ENCODE results near the gene NOD2.

DNA sequence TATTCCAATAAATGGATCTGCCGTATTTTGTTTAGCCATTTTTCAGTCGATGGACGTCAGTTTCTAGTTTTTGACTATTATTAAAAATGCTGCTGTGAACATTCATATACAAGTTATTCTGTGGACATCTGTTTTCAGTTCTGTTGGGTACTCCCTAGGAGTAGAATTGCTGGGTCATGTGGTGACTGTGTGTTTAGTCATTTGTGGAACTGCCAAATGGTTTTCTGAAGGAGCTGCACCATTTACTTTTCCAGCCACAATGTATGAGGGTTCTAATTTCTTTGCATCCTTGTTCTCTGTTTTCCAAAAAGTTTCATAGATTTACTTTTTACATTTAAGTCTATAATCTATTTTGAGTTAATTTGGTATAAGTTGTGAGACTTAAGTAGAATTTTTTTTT lies 78.0 kb downstream of the NOD2 start:
- TF ChIP-seq, protein P1, sequence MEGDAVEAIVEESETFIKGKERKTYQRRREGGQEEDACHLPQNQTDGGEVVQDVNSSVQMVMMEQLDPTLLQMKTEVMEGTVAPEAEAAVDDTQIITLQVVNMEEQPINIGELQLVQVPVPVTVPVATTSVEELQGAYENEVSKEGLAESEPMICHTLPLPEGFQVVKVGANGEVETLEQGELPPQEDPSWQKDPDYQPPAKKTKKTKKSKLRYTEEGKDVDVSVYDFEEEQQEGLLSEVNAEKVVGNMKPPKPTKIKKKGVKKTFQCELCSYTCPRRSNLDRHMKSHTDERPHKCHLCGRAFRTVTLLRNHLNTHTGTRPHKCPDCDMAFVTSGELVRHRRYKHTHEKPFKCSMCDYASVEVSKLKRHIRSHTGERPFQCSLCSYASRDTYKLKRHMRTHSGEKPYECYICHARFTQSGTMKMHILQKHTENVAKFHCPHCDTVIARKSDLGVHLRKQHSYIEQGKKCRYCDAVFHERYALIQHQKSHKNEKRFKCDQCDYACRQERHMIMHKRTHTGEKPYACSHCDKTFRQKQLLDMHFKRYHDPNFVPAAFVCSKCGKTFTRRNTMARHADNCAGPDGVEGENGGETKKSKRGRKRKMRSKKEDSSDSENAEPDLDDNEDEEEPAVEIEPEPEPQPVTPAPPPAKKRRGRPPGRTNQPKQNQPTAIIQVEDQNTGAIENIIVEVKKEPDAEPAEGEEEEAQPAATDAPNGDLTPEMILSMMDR (IDR thresholded peaks at IDR 0.05): no peak
- no peak for TF ChIP-seq POLR2AphosphoS5 (IDR thresholded peaks at IDR 0.05; ENCODE audit: insufficient read depth in 1 of 2, low read depth in 1 of 2)
